Ishikawa (cell line): ENCODE data around the gene SLC35E1.

ENCODE experiments used
- CEBPB ChIP-seq: IDR thresholded peaks from 2 replicates; pipeline ENCODE4 v1.6.1; 2012
- CREB1 ChIP-seq: IDR thresholded peaks from 2 replicates; pipeline ENCODE4 v1.6.1; 2012; ENCODE audit warnings: low read depth
- EGR1 ChIP-seq: IDR thresholded peaks from 2 replicates; pipeline ENCODE4 v1.6.1; 2012
- EP300 ChIP-seq: IDR thresholded peaks from 2 replicates; pipeline ENCODE4 v1.6.1; 2012; ENCODE audit warnings: borderline replicate concordance
- FOXM1 ChIP-seq: IDR thresholded peaks from 2 replicates; pipeline ENCODE4 v1.6.1; 2012; ENCODE audit warnings: low read depth, borderline replicate concordance
- NFIC ChIP-seq: IDR thresholded peaks from 2 replicates; pipeline ENCODE4 v1.6.1; 2012
- RAD21 ChIP-seq: IDR thresholded peaks from 2 replicates; pipeline ENCODE4 v1.6.1; 2012; ENCODE audit warnings: low read depth
- TAF1 ChIP-seq: IDR thresholded peaks from 2 replicates; pipeline ENCODE4 v1.6.1; 2012; ENCODE audit warnings: low read depth, mild to moderate bottlenecking
- TCF12 ChIP-seq: IDR thresholded peaks from 2 replicates; pipeline ENCODE4 v1.6.1; 2012; ENCODE audit warnings: low read depth
- TEAD4 ChIP-seq: IDR thresholded peaks from 2 replicates; pipeline ENCODE4 v1.6.1; 2012
- YY1 ChIP-seq: IDR thresholded peaks from 2 replicates; pipeline ENCODE4 v1.6.1; 2012; ENCODE audit warnings: low read depth
- ZBTB7A ChIP-seq: IDR thresholded peaks from 2 replicates; pipeline ENCODE4 v1.6.1; 2012; ENCODE audit warnings: low read depth
- TF ChIP-seq, protein P1 (sequence below): IDR thresholded peaks from 2 replicates; pipeline ENCODE4 v1.6.1; 2012
- TF ChIP-seq, protein P2 (sequence below): IDR thresholded peaks from 2 replicates; pipeline ENCODE4 v1.6.1; 2012
- TF ChIP-seq, protein P3 (sequence below): IDR thresholded peaks from 2 replicates; pipeline ENCODE4 v1.6.1; 2012; ENCODE audit warnings: low read depth, mild to moderate bottlenecking

The SLC35E1 gene

GRCh38 chr19:16525751-16526481, 46.3 kb downstream of the SLC35E1 start:
- TF ChIP-seq, protein P1, sequence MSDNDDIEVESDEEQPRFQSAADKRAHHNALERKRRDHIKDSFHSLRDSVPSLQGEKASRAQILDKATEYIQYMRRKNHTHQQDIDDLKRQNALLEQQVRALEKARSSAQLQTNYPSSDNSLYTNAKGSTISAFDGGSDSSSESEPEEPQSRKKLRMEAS: no peak
- TF ChIP-seq, protein P2, sequence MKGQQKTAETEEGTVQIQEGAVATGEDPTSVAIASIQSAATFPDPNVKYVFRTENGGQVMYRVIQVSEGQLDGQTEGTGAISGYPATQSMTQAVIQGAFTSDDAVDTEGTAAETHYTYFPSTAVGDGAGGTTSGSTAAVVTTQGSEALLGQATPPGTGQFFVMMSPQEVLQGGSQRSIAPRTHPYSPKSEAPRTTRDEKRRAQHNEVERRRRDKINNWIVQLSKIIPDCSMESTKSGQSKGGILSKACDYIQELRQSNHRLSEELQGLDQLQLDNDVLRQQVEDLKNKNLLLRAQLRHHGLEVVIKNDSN: no peak
- TF ChIP-seq CREB1 (no peak), YY1 (no peak), CEBPB (no peak), NFIC (no peak), TEAD4 (no peak), FOXM1 (no peak), ZBTB7A (no peak), EGR1 (no peak), TCF12 (no peak), EP300 (no peak), RAD21 (no peak), TAF1 (no peak)
- TF ChIP-seq, protein P3, sequence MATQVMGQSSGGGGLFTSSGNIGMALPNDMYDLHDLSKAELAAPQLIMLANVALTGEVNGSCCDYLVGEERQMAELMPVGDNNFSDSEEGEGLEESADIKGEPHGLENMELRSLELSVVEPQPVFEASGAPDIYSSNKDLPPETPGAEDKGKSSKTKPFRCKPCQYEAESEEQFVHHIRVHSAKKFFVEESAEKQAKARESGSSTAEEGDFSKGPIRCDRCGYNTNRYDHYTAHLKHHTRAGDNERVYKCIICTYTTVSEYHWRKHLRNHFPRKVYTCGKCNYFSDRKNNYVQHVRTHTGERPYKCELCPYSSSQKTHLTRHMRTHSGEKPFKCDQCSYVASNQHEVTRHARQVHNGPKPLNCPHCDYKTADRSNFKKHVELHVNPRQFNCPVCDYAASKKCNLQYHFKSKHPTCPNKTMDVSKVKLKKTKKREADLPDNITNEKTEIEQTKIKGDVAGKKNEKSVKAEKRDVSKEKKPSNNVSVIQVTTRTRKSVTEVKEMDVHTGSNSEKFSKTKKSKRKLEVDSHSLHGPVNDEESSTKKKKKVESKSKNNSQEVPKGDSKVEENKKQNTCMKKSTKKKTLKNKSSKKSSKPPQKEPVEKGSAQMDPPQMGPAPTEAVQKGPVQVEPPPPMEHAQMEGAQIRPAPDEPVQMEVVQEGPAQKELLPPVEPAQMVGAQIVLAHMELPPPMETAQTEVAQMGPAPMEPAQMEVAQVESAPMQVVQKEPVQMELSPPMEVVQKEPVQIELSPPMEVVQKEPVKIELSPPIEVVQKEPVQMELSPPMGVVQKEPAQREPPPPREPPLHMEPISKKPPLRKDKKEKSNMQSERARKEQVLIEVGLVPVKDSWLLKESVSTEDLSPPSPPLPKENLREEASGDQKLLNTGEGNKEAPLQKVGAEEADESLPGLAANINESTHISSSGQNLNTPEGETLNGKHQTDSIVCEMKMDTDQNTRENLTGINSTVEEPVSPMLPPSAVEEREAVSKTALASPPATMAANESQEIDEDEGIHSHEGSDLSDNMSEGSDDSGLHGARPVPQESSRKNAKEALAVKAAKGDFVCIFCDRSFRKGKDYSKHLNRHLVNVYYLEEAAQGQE: no peak

DNA sequence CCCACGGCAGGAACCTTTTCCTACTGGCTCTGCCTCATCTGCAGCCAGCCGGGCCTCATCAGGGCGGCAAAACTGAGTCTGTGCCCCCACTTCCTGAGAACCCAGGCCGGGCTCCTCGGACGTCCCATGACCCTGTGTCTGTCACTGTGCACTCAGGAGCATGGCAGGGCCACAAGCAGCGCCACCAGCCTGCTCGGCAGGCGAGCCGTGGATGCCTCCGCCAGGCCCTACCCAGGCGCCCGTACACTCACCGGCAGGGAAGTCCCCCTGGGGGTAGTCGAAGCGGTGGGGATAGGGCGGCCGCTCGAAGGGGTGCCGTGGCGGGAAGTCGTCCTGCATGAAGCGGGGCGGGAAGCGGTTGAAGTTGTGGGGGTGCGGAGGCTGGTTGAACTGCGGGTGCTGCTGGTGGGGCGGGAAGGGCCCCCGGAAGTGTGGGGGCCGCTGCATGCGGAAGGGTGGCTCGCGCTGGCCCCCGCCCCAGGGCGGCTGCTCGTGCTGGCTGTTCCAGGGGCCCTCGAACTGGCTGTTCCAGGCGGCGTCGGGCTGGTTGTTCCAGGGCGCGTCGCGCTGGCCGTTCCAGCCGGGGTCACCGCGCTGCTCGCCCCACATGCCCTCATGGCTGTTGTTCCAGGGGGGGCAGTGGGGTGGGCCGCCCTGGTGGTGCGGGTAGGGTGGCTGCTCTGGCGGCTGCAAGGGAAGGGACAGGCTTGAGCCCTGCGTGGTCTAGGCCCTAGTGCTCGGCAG, 47.1 kb downstream of the SLC35E1 start:
- TF ChIP-seq TCF12: no peak
- no peak for TF ChIP-seq TAF1
- TF ChIP-seq CEBPB: no peak
- TF ChIP-seq, protein P2: no peak
- no peak for TF ChIP-seq RAD21
- no peak for TF ChIP-seq CREB1
- no peak for TF ChIP-seq EGR1
- TF ChIP-seq, protein P3: no peak
- no peak for TF ChIP-seq TEAD4
- TF ChIP-seq YY1: no peak
- TF ChIP-seq FOXM1: no peak
- TF ChIP-seq EP300: no peak
- no peak for TF ChIP-seq ZBTB7A
- no peak for TF ChIP-seq NFIC
- TF ChIP-seq, protein P1: no peak

GRCh38 chr19:16522559-16523377, 49.4 kb downstream of the SLC35E1 start:
- TF ChIP-seq ZBTB7A (no peak), TEAD4 (no peak), YY1 (no peak), FOXM1 (no peak), NFIC (no peak), TAF1 (no peak), RAD21 (no peak), CREB1 (no peak), EGR1 (no peak)
- TF ChIP-seq, protein P3: no peak
